RWPE1 (cell line): ENCODE data around the gene GLB1L3.
"Not testable (repeated sequence)": the region's sequence is repeated elsewhere in the genome, so short reads cannot be mapped to it uniquely, and the experiment has no call there.

Source experiments
- CTCF ChIA-PET: fragments of 350-600 bp; sonication (Branson Sonifier 250); formaldehyde crosslinking; extraction: SDS; loops from one replicate; lab custom pipeline; 2021; lab: Yijun Ruan, JAX
- POLR2A ChIA-PET: fragments of 400-600 bp; formaldehyde crosslinking; extraction: SDS; loops from one replicate; lab custom pipeline; 2020; ENCODE audit warnings: antibody characterized with exemption; ENCODE audit not compliant: low non-redundant PET; lab: Yijun Ruan, JAX
- DNase-seq: peaks from one replicate; pipeline ENCODE4 v3.0.0; 2012; ENCODE audit warnings: low spot score
- H3K27ac ChIP-seq: fragments of 450-650 bp; 2 replicates; pipeline ENCODE4 v1.5.1; 2017
- TF ChIP-seq, protein P1 (sequence below): fragments of 450-650 bp; conservative IDR thresholded peaks from 2 replicates; pipeline ENCODE4 v1.5.1; 2017; ENCODE audit warnings: low read depth, mild to moderate bottlenecking

GLB1L3 gene

DNA sequence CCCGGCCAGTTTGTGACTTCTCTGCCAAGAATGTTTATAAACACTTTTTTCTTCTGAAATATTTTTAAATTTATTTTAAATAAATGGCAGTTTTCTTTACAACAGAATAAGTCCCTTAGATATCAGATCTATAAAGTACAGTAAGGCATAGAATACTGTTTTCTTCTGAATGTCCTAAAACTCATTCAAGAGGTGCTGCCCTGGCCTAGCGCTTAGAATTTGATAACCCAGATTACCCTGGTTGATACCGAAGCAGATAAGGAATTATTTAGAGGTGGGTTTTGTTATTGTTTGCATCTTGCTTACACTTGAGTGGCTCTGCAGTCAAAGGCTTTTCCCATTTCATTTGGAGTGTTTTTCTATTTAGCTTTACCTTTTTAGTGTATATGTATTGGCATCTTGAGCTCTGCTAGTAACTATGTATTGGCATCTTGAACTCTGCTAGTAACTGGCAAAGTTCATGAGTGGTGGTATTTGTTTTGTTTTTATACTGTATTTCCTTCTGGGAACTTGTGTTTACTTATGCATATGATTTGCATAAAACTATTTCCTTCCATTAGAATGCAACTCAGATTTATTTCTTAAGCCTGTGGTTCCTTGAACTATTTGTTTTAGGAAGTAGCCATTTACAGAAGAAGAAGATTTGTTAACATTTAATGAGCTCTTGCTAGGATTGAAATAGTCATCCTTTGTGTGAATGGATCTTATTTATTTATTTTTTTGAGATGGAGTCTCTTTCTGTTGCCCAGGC is 21.6 kb upstream of the GLB1L3 start:
- H3K27ac ChIP-seq: no peak overlapping the region
- ChIA-PET POLR2A (no interaction called here), CTCF (interaction anchor here (0.6 kb wide), 1 partner anchor 19 kb away, joined by 8 read pairs; no protein-coding TSS in a partner anchor)
- DNase-seq: no peak
- TF ChIP-seq, protein P1, sequence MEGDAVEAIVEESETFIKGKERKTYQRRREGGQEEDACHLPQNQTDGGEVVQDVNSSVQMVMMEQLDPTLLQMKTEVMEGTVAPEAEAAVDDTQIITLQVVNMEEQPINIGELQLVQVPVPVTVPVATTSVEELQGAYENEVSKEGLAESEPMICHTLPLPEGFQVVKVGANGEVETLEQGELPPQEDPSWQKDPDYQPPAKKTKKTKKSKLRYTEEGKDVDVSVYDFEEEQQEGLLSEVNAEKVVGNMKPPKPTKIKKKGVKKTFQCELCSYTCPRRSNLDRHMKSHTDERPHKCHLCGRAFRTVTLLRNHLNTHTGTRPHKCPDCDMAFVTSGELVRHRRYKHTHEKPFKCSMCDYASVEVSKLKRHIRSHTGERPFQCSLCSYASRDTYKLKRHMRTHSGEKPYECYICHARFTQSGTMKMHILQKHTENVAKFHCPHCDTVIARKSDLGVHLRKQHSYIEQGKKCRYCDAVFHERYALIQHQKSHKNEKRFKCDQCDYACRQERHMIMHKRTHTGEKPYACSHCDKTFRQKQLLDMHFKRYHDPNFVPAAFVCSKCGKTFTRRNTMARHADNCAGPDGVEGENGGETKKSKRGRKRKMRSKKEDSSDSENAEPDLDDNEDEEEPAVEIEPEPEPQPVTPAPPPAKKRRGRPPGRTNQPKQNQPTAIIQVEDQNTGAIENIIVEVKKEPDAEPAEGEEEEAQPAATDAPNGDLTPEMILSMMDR: no peak

DNA sequence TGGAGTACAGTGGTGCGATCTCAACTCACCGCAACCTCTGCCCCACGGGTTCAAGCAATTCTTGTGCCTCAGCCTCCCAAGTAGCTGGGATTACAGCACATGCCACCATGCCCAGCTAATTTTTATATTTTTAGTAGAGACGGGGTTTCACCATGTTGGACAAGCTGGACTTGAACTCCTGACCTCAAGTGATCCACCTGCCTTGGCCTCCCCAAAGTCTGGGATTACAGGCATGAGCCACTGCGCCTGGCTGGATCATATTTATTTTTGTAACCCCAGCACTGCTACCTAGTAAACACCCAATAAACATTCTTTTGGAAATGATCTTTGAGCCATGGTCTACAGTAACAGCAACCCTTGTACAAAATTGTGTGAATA is 21.0 kb upstream of the GLB1L3 start:
- CTCF ChIA-PET: interaction anchor here (0.6 kb wide), 2 partner anchors 19 to 25 kb away, joined by 3 to 8 read pairs; no protein-coding TSS in a partner anchor
- DNase-seq, H3K27ac ChIP-seq, POLR2A ChIA-PET: not testable (repeated sequence)

DNA sequence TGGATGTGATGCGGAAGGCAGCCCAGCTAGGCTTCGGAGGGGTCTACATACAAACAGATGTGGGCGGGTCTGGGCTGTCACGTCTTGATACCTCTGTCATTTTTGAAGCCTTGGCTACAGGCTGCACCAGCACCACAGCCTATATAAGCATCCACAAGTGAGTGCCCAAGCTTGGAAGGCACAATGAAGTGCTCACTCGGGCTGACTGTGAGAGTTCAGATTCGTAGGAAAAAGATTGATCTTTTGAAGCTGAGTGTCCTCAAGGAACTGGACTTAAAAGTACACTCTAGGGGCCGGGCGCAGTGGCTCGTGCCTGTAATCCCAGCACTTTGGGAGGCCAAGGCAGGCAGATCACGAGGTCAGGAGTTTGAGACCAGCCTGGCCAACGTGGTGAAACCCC is 19.1 kb upstream of the GLB1L3 start:
- ChIA-PET POLR2A (no interaction called here), CTCF (interaction anchor here (0.7 kb wide), 1 partner anchor 69 kb away, joined by 4 read pairs; no protein-coding TSS in a partner anchor)
- TF ChIP-seq, protein P1: no peak
- no peak for DNase-seq
- no peak overlapping the region for H3K27ac ChIP-seq

DNA sequence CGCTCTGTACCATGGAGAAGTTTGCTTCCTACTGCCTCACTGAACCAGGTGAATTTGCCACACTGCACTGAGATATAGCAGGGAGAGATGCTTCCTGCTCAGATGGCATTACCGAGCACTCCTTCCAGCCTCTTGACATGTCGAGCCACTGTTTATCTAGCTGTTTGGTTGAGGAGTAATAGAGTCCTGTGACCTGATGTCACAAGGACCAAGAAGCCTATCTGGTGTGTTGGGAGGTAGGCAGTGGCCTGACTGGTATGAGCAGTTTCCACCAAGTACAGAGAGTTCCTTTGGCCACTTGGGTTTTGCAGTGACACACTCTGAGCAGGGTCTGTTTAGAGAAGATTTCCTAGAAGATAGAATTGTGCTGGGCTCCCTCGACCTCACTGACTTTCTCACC is 17.6 kb upstream of the GLB1L3 start:
- H3K27ac ChIP-seq: no peak overlapping the region
- DNase-seq: no peak
- ChIA-PET POLR2A (no interaction called here), CTCF (no interaction called here)
- TF ChIP-seq, protein P1: no peak

DNA sequence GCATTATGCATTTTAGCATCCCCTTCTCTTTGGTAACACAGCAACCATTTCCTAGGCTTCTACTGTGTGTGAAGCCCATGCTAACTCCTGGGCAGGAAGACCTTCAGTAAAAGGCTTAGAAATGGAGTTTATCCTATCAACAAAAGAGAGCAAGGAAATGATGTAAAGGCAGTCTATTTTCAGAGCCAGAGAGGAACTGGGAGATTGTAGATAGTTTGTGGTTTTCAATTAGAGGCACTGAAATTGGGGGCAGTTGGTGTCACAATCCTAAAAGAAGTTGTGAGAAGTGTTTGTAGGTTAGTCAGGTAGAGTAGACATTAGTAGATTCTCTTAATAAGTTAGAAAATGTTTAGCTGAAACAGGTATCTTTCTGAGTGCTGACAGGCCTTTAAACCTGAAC is 15.7 kb upstream of the GLB1L3 start:
- POLR2A ChIA-PET: no interaction called here
- no peak overlapping the region for H3K27ac ChIP-seq
- CTCF ChIA-PET: no interaction called here
- no peak for DNase-seq
- TF ChIP-seq, protein P1: no peak

DNA sequence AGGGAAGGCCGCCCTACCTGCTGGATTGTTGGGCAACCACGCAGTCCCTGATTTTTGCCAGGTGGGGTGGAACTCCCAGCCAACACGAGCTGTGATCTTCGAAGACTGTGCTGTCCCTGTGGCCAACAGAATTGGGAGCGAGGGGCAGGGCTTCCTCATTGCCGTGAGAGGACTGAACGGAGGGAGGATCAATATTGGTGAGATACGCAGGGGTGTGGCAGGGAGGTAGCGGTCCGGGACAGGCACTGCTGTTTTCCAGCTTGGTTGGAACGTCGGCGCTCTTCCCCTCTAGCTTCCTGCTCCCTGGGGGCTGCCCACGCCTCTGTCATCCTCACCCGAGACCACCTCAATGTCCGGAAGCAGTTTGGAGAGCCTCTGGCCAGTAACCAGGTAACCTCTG is 15.2 kb upstream of the GLB1L3 start:
- no peak overlapping the region for H3K27ac ChIP-seq

More for the DNA sequence above, 15.2 kb upstream of the GLB1L3 start:
- POLR2A ChIA-PET: no interaction called here
- CTCF ChIA-PET: interaction anchor here (1.5 kb wide), 1 partner anchor 10 kb away, joined by 8 read pairs; no protein-coding TSS in a partner anchor
- DNase-seq: no peak
- TF ChIP-seq, protein P1: no peak
